Astrocyte (in vitro differentiated cells and primary cell): ENCODE results near the gene NANOS1.

Experiments
- EZH2 ChIP-seq: IDR thresholded peaks from 2 replicates; pipeline ENCODE4 v1.6.1; 2012; ENCODE audit warnings: mild to moderate bottlenecking, low read length, inconsistent platforms; ENCODE audit not compliant: insufficient read depth
- TF ChIP-seq, protein P1 (sequence below): IDR thresholded peaks from 2 replicates; pipeline ENCODE4 v1.5.1; 2011; ENCODE audit warnings: low read depth, mild to moderate bottlenecking, inconsistent platforms, low read length, moderate library complexity; ENCODE audit not compliant: insufficient read depth

DNA sequence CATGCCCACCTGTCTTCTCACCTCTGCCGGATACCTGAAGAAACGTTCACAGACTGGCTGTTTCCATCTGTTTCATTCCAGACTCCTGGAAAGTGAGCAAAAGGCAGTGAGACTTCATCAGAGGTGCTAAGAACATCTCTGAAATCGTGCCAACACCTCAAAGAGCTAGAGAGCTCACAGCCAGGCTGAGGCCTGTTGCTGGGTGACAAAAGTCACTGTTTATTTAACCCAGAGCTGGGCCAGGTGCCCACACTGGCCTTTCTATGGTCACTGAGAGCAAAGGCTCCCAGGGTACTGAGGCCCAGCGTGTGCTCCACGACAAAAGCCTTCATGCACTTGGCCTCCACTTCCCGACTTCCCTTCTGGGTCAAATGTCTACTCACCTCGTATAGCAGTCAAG is 3.7 kb upstream of the NANOS1 start:
- TF ChIP-seq, protein P1, sequence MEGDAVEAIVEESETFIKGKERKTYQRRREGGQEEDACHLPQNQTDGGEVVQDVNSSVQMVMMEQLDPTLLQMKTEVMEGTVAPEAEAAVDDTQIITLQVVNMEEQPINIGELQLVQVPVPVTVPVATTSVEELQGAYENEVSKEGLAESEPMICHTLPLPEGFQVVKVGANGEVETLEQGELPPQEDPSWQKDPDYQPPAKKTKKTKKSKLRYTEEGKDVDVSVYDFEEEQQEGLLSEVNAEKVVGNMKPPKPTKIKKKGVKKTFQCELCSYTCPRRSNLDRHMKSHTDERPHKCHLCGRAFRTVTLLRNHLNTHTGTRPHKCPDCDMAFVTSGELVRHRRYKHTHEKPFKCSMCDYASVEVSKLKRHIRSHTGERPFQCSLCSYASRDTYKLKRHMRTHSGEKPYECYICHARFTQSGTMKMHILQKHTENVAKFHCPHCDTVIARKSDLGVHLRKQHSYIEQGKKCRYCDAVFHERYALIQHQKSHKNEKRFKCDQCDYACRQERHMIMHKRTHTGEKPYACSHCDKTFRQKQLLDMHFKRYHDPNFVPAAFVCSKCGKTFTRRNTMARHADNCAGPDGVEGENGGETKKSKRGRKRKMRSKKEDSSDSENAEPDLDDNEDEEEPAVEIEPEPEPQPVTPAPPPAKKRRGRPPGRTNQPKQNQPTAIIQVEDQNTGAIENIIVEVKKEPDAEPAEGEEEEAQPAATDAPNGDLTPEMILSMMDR, result no peak
- no peak for TF ChIP-seq EZH2
